ENCODE measurements around the gene DNAAF3.
"Not testable (repeated sequence)": the region's sequence is repeated elsewhere in the genome, so short reads cannot be mapped to it uniquely, and the experiment has no call there.

DNAAF3 gene

DNA sequence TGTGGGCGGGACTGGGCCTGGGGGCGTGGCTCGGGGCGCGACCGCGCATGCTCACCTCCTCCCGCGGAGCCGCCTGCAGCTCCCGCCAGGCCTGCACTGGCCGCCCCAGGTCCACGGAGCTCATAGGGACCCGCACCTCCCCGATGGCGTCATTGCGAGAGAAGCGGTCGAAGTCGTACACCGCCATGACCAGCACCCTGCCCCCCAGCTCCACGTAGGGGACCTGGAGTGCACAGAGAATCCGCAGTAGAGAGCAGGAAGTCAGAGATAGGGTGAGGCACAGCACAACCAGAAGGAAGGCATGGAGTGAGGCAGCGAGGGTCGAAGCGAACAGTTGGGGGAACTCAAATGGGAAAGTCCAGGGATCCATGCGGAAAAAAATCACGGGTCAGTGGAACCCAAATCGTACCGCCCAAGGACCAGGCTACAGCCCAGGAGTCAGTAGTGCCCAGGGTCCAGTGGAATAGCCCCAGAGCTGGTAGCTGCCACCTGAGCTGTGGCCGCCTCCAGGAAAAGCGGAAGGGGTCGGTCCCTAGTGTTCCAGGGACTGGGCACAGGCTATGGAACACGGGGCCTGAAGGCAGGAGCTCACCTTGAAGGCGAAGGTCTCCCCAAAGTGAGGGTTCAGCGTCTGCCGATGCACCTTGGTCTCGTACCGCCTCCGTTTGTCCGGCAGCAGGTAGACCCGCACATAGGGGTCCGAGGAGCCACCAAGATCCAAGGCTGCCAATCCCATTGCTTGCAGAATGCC lies 8.9 kb upstream of the DNAAF3 start:
- DNase-seq: no peak

DNA sequence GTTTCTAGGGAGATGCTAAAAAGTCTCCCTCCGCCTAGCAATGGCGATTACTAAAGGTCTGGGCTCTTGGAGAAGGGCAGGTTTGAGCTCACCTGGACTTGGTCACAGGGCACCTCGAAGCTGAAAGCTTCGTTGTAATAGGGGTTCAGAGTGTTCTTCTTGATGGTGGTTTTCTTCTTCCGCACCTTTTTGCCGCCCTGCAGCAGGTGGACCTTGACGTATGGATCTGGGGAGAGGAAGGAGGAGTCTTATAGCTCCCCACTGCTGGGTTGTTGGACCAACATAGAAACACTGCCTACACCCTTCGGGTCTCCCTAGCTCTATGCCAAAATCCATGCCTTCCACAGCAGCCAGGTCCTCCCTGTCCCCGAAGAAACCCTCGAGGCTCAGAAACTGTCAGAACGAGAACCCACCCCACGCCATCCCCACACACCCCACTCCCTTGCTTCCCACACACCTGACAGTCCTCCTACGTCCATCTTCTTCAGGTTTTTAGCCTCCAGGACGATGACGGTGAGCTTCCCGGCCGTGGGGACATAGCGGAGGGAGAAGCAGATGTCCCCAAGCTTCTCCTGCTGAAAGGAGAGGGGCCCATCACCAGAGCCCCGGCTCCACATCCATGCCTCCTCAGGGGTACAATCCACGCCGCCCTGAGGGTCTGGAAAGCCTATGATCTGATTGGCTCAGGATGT lies 8.2 kb upstream of the DNAAF3 start:
- DNase-seq: no peak

DNA sequence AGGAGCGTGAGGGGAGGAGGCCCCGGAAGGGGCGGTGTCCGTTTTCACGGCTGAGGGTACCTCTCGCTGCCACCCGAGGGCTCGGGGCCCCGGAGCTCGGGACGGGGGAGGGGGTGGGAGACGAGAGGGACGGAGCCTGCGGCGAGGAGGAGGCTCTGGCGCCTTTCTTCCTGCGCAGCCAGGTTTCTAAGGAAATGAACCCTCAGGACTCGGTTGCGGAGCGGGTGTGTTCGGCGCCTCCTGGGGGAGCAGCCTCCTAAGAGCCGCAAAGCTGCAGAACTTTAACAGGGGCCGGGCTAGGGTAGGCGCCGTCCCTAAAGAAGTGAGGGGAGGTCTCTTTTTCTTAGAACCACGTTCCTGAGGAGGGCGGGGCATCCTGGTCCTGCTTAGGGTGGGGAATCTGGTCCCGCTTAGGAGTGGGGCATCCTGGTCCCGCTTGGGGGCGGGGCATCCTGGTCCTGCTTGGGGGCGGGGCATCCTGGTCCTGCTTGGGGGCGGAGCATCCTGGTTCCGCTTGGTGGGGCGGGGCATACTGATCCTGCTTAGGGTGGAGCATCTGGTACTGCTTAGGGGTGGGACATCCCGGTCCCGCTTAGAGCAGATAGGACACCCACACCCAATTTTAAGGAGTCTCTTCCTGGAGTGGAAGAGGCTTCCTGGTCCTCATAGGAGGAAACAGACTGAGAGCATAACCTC lies 7.4 kb upstream of the DNAAF3 start:
- no peak for DNase-seq

DNA sequence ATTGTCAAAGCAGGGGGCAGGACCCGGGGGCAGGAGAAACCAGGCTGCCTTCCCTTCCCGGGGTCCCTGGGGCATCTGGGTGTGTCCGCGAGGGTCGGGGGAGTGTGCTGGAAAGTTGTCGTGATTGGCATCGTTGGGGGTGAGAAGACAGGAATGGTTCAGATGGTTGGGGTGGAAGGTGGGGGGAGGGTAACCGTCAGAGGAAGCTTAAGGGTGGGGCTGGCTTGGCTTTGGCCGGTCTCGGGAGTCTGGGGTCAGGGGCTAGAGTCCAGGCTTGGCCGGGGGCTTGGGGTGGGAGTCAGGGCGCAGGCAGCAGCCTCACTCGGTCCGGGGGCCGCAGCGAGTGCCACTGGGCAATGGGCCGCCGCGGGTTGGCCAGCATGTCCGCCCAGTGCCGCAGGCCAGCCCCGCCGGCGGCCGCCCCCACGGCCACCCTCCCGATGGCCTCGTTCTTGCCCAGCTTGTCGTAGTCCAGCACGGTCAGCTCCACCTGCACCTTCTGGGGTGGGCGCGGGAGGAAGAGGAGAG lies 6.8 kb upstream of the DNAAF3 start:
- DNase-seq: no peak

DNA sequence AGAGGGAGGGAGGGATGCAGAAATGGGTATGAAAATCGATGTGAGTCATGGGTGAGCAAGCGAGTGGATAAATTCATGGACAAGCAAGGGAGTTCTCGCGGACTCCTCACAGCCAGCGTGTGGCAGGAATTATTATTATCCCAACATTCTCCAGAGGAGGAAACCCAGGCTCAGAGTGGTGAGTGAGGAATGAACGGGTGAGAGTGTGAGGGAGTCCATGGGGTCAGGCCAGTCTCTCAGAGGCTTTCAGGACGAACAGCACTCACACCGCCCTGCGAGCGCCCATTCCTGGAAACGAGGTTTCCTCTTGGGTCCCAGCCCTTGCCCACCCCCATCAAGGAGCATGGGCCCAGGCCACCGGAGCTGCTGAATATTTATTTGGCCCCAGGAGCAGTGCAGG lies 6.3 kb upstream of the DNAAF3 start:
- no peak for DNase-seq

DNA sequence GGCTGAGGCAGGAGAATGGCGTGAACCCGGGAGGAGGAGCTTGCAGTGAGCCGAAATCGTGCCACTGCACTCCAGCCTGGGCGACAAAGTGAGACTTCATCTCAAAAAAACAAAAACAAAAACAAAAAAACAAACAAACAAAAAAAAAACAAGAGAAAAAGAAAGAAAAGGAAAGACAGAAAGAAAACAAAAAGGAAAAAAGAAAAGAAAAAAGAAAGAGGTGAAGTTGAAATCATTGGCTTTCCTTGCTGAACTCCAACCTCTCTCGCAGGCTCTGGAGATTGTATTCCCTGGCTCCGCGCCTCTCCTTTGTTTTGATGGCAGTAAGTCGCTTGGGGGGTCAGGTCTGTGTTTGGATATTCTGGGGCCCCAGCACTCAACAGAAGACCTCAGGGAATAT lies 5.9 kb upstream of the DNAAF3 start:
- DNase-seq: not testable (repeated sequence)

DNA sequence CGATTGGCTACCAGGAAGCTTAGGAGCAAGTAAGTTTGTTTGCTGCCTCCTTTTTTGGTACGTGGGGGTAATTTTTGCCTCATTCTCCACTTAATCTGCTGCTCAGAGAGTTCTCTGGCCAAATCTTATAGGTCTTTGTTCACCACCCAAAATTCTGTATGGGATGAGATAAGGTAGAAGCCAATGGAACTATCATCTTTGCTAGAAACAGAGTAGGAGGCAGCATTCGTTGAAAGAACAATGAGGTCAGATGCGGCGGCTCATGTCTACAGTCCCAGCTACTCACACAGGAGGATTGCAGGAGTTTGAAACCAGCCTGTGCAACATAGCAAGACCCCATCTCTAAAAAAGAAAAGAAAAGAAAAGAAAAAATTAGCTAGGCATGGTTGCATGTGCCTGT lies 5.0 kb upstream of the DNAAF3 start:
- DNase-seq: no peak

DNA sequence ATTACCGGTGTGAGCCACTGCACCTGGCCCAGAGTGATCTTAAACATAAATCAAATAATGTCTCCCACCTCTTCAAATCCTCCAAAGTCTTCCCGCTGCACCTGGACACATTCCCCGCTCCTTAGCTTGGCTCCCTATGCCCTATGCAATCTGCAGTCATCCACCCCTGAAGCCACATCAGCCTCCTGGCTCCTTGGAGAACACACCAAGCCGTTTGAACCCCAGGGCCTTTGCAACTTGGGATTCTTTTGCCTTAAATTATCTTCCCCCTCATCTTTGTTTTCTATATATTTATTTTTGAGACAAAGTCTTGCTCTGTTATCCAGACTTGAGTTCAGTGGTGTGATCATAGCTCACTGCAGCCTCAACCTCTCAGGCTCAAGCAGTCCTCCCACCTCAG lies 2.7 kb upstream of the DNAAF3 start:
- DNase-seq: no peak

DNA sequence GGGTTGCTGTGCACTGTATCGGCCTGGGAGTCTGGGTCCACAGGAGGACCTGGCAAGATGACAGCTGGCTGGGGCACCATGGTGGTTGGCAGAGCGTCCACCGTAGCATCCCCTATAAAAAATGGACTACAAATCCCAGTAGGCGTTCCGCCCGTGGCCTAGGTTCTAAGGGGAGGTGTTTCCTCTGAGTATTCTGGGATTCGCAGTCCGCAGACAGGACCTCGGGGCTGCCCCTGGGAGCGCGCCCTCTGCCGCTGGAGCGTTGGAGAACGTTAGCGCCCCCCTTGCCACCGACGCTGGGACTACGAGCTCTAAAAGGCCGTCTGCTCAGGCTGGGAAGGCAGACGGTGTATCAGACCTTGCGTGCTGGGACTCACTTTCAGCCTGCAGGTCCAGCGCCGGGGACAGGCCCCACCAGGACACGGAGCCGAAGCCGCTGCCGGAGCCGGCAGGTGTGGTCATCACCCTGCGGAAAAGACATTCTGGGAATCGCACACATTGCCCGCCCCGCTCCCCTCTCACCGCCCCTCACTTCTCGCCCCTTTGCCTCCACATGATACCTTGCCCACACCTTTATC lies 372 bp downstream of the DNAAF3 start:
- DNase-seq: peak; percentile 32

DNA sequence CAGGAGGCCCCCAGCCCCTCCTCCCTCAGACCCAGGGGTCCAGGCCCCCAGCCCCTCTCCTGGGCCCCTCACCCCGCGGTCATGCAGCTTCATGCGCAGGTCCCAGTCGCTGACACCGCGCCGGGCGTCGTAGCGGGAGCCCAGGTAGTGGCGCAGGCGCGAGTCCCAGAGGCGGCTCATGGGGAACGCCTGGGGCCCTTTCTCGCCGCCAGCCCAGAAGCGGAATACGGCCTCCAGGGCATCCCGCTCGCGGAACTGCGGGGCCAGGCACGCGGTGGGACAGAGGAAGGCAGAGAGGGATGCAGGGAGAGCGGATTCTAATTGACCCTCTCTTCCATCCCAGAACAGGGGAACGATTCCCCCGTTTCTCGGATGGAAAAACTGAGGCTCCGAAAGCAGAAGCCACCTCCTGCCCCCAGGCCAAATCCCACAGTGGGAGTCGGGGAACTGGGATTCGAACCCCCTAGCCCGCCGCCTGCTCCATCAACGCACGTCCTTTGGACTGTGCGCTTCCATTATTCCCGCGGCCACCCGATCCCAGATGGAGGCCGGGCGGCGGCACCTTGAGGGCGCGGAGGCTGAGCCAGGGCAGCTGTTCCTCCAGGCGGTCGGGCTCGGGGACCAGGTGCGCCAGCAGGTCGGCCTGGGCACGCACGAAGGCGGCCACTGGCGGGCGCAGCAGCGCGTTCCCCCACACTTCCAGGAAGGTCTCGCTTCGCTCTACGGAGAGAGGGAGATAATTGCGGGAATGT lies 4.7 kb downstream of the DNAAF3 start:
- DNase-seq: no peak

DNA sequence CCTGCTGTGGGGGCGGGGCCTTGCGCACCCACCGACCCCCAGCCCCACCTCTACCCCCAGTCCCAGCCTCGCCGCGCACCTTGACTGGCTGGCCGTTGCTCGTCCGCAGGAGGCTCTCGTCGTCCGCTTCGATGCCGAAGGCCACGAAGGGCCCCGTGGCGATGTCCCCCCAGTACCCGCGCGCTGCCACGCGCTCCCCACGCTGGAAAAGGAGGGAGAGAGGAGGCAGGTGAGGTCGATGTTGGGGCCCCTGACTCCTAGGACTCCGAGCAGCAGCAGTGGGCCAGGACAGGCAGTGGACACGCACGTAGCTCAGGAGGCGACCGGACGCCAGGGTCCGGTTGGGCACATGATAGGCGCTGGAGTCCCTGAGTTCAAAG lies 5.4 kb downstream of the DNAAF3 start:
- DNase-seq: no peak

DNA sequence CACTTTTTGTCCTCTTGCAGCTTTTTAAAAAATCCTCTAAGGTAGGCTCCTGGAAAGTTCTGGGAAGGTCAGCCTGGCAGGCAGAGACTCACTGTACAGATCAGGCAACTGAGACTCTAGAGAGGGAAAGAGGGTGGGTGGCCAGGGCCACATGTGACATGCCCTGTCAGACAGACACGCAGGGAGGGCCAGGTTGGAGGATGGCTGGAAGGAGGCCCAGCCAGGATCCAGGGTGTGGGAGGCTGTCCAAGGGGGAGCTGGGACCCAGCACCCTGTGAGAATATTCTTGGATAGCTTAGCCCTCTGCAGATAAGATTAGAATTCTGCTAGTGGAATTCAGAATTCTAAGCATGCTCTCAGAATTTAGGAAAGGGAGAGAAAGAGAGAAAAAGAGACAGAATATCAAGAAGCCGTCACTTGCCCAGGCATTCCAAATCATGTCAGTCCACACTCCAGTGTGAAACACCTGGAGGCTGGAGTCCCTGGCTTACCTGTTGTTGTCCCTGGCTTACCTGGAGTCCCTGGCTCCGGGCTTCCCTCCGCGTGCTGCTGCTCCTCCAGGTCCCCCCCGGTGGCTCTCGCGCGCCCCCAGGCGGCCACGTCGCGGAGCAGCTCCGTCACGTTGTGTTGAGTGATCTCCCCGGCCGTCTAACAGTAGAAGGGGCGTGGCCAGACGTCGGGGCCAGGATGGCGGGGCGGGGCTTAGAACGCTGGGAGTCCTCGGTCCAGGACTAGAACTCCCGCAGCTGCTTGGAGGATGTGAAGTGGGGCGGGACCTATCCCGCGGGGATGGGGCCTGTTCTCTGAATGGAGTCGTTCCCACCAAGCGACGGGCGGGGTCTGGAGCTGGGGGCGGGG lies 6.1 kb downstream of the DNAAF3 start:
- DNase-seq: peak; percentile 81

DNA sequence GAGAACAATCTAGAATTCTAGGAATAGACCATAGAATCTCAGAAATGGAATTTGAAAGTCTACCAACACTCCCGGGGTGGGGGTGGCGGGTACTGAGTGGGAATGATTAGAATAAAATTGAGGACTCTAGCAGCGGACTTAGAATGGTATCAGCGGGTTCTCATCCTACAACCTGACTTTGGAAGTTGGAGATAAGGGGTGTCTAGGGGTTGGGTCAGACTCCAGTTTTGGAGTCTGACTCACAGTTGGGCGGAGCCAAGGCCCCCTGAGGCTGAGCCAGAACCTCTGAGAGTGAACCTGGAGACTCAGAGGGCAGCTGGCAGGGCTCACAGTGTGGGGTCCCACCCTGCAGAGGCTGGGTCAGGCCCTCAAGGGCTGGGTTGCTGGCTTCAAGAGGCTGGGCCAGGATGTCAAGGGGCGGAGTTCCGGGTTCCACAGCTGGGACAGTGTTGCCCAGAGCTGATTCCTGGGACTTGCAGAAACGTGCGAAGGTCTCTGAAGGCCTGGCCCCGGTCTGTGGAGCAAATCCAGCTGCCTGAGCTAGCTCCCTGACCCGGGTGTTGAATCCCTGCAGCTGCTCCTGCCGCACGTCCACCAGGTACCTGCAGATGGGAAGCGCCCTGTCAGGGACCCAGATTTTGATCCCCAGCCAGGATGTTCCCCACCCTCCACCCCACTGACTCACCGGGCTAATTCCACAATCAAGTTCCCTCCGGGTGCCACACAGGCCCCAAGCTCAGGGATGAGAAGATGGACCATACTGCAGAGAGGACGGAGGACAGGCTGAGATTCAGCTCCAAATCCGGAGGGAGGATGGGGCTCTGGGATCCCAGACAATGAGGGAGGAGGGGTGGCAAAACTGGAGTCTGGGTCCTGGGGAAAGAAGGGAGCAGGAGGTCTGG lies 7.3 kb downstream of the DNAAF3 start:
- no peak for DNase-seq

DNA sequence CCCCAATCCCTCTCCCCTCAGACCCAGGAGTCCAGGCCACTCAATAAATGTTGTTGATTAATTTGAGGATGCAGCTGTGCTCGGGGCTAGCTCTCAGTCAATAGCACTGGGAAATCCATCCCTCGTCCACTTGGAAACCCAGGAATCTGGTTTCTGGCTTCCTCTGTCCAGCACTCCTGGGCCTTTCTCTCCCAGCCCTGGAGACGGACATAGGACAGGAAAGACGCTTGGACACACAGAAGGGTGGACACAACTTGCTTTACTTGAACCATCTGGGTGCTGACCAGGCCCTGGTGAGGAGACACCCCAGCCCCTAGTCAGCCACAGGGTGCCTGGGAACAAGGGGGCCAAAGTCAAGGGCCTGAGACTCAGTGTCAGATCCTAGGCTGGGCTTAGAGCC lies 8.0 kb downstream of the DNAAF3 start:
- no peak for DNase-seq

DNA sequence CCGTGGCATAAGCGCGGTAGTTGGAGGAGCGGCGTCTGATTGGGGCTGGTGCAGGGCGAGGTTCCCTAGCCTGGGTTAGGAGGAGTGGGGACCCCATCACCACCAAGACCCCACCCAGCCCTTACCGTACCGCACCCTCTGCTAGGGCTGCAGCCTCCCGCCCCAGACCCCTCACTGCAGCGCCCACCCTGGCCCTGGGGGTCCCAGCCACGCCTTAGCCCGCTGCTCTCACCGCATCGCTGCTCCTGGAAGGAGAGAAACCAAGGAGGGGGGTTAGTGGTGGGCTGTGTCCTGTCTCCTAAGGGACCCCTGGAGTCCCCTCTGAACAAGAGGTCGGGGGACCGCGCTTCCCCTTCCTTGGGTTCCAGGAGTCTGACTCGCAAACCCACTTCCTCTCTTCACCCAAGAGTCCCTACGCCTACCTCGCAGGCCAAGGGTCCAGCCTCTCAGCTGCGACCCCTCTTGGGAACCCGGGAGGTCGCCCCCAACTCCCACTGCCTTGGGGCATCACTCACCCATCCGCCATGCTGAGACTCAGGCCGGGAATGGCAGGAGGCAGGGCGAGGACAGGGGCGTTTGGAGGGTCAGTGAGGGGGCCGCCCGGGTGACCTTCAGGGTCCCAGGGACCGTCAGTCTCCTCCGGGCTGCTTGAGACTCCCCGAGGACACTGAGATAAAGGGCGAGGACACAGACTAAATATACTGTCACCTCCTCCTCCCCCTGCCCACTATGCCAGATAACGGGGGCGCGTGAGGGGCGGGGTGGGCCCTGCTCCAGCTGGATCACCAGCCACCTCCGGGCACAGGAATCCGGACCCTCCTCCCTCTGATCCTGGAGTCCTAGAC lies 9.1 kb downstream of the DNAAF3 start, which contains the start of gene TNNI3:
Gene TNNI3 (minus strand): TSS at position 669 of the 845 bp plus-strand sequence. CDS start 143 bp downstream, at position 526.
- no peak for DNase-seq

DNA sequence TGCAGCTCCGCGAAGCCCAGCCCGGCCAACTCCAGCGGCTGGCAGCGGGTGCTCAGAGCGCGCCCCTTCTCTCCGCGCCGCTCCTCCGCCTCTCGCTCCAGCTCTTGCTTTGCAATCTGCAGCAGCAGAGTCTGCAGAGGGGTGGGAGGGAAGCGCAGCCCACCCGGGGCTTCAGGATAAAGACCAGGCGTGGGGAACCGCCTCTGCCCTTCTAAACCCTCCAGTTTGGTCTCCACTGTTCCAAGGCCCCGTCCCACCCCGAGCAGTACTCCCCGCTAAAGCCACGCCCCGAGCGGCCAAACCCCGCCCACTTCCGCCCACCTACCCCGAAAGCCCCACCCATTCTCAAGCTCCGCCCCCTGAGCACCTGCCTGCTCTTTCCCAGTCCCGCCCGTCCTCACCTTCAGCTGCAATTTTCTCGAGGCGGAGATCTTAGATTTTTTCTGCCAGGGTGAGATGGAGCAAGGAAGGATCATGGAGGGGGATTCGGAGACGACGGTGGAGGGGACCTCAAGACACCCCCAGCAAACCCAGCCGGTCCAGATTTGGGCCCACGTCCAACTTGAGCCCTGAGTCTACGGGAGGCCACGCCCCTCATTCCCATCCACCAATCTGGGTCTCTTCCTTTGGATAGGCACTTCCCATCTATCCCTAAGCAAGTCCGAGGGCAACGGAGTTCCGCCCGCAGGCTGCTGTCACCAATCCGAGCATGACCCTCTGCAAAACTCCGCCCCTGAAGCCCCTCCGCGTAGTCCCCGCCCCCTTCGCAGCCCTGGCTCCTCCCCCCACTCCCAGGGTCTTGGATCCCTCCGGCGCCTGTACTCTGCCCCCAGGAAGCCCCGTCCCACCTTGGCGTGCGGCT lies 10.0 kb downstream of the DNAAF3 start:
- DNase-seq: peak; percentile 40

DNA sequence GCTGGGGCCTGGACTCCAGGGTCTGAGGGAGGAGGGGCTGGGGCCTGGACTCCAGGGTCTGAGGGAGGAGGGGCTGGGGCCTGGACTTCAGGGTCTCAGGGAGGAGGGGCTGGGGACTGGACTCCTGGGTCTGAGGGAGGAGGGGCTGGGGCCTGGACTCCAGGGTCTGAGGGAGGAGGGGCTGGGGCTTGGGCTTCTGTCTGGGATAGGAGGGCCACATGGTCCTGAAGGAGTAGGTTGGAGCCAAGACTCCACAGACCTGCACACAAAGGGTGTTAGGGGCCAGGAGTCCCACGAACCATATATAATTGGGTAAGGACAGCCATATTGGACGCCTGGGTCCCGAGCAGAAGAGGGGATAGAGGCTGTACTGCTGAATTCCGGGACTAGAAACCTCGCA lies 10.6 kb downstream of the DNAAF3 start:
- DNase-seq: not testable (repeated sequence)

DNA sequence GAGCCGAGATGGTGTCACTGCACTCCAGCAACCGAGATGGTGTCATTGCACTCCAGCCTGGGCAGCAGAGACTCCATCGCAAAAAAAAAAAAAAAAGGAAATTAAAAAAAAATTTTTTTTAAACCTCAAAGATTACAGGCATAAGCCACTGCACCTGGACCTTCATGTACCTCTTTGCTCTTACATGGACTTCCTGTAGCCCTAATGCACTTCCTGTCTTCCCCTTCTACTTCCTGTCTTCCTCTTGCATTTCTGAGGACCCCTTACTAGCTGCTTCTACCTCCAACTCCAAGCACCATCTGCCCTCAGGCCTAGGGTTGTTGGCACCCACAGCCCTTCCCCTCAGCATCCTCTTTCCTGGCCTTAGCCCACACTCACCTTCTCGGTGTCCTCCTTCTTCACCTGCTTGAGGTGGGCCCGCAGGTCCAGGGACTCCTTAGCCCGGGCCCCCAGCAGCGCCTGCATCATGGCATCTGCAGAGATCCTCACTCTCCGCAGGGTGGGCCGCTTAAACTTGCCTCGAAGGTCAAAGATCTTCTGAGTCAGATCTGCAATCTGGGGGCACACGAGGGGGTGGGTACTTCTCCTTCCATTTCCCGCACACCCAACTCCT lies 12.7 kb downstream of the DNAAF3 start:
- DNase-seq: no peak
